Ramos (cell line): ENCODE data around the gene STAB1.

Experiments used
- in situ Hi-C: fragments of 300-500 bp; cut with MboI; formaldehyde crosslinking; loops from one replicate; pipeline ENCODE4 v1.14.3; 2022; ENCODE audit warnings: low sequenced_read_pairs; ENCODE audit not compliant: unreplicated experiment

Gene STAB1

GRCh38 chr3:52484680-52485461, 10.3 kb upstream of the STAB1 start:
- in situ Hi-C loops = no loop called here

DNA sequence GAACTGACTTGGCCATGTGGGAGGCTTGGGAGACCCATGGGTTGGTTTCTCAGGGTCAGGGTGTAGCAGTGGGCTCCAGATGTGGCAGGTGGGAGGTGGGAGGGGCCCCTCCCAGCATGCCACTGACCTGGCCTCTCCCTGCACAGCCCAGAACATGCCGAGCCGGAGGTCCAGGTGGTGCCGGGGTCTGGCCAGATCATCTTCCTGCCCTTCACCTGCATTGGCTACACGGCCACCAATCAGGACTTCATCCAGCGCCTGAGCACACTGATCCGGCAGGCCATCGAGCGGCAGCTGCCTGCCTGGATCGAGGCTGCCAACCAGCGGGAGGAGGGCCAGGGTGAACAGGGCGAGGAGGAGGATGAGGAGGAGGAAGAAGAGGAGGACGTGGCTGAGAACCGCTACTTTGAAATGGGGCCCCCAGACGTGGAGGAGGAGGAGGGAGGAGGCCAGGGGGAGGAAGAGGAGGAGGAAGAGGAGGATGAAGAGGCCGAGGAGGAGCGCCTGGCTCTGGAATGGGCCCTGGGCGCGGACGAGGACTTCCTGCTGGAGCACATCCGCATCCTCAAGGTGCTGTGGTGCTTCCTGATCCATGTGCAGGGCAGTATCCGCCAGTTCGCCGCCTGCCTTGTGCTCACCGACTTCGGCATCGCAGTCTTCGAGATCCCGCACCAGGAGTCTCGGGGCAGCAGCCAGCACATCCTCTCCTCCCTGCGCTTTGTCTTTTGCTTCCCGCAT, 7.9 kb upstream of the STAB1 start:
- in situ Hi-C loops = no loop called here

DNA sequence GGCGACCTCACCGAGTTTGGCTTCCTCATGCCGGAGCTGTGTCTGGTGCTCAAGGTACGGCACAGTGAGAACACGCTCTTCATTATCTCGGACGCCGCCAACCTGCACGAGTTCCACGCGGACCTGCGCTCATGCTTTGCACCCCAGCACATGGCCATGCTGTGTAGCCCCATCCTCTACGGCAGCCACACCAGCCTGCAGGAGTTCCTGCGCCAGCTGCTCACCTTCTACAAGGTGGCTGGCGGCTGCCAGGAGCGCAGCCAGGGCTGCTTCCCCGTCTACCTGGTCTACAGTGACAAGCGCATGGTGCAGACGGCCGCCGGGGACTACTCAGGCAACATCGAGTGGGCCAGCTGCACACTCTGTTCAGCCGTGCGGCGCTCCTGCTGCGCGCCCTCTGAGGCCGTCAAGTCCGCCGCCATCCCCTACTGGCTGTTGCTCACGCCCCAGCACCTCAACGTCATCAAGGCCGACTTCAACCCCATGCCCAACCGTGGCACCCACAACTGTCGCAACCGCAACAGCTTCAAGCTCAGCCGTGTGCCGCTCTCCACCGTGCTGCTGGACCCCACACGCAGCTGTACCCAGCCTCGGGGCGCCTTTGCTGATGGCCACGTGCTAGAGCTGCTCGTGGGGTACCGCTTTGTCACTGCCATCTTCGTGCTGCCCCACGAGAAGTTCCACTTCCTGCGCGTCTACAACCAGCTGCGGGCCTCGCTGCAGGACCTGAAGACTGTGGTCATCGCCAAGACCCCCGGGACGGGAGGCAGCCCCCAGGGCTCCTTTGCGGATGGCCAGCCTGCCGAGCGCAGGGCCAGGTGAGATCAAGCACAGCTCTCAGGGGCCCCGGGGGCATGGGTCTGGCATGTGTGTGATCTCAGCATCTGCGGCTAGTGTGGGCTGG, 7.1 kb upstream of the STAB1 start:
- in situ Hi-C loops = no loop called here

GRCh38 chr3:52488746-52489145, 6.4 kb upstream of the STAB1 start:
- in situ Hi-C loops = no loop called here

DNA sequence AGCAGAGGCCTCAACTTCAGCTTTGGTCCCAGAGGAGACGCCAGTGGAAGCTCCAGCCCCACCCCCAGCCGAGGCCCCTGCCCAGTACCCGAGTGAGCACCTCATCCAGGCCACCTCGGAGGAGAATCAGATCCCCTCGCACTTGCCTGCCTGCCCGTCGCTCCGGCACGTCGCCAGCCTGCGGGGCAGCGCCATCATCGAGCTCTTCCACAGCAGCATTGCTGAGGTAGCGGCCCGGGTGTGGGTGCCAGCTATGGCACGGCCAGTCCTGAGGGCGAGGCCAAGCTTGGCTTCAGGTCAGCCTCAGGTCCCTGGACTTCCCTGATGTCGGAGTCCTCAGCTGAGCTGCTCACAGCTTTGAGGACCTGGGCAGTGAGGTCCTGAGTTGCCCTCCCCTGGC, 5.7 kb upstream of the STAB1 start:
- in situ Hi-C loops = no loop called here

GRCh38 chr3:52490035-52490938, 4.9 kb upstream of the STAB1 start:
- in situ Hi-C loops = no loop called here

DNA sequence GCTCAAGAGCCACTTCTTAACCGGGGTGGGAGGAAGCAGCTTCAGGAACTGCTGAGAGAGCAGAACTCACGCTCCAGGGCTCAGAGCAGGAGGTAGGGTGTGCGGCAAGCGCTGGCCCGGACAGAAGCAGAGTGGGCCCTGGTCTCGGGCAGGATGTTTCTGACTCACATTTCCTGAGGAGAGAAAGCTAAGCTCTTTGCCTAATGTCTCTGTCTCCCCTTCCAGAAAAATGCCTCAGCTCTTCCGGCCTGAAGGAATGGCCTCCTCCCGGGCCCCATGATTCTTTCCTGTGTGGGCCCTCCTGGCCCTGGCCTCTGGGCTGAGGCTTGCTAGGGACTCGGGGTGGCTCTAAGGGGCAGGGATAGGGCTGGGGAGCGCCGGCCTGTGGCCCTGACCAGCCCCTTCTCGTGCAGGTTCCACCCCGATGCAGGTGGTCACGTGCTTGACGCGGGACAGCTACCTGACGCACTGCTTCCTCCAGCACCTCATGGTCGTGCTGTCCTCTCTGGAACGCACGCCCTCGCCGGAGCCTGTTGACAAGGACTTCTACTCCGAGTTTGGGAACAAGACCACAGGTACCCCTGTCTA, 4.1 kb upstream of the STAB1 start:
- in situ Hi-C loops = no loop called here

DNA sequence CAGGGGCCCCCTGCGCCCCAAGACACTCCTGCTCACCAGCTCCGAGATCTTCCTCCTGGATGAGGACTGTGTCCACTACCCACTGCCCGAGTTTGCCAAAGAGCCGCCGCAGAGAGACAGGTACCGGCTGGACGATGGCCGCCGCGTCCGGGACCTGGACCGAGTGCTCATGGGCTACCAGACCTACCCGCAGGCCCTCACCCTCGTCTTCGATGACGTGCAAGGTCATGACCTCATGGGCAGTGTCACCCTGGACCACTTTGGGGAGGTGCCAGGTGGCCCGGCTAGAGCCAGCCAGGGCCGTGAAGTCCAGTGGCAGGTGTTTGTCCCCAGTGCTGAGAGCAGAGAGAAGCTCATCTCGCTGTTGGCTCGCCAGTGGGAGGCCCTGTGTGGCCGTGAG, 3.1 kb upstream of the STAB1 start:
- in situ Hi-C loops = no loop called here

DNA sequence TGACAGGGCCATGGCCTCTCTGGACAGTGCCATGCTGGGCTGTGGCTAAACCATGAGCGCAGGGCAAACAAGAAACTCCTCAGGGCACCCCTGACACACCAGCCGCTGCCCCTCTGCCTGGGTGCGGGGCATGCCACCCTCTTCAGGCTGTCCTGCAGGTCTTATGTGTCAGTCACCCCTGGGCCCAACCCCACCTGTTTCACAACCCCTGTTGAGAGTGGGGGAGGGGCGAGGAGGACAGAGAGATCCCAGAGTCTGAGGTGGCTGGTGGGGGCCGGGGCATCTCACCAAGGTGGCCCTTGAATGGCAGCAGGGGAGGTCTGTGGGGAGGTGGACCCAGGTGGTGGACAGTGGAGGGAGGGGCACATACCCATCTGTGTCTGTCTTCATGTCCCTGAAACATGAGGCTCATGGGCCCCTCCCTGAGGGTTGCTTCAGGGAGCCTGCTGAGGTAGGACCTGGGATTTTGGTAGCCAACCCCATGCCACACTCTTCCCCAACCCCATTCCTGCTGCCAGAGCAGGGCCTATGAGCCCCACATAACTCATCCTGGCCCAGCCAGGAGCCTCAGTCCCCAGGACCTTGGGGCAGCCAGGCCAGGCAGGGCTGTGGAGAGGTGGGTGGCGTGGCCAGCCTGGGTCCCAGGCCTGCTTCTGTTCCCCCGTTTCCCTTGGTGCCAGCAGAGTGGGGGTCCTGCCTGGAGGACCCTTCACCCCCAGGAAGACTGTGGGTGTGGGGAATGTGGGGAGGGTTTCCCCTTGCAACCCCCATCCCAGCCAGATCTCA, 1.7 kb upstream of the STAB1 start:
- in situ Hi-C loops = no loop called here

DNA sequence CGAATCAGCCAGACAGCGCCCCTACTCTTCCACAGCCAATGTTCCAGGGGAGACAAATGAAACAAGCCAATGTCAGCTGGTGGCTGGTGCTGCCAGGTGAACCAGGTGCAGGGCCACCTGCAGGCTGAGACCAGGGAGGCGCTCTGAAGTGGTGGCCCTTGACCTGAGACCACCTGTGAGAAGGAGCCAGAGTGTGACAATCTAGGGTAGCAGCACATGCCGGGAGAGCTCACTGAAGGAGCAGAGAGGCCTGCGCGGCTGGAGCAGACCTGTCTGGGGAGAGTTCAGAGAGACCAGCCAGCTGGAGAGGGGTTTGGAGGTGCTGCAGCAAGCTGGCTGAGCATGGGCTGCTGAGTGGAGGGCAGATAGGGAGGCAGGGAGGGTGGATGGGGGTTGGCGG, 693 bp upstream of the STAB1 start:
- in situ Hi-C loops = no loop called here

DNA sequence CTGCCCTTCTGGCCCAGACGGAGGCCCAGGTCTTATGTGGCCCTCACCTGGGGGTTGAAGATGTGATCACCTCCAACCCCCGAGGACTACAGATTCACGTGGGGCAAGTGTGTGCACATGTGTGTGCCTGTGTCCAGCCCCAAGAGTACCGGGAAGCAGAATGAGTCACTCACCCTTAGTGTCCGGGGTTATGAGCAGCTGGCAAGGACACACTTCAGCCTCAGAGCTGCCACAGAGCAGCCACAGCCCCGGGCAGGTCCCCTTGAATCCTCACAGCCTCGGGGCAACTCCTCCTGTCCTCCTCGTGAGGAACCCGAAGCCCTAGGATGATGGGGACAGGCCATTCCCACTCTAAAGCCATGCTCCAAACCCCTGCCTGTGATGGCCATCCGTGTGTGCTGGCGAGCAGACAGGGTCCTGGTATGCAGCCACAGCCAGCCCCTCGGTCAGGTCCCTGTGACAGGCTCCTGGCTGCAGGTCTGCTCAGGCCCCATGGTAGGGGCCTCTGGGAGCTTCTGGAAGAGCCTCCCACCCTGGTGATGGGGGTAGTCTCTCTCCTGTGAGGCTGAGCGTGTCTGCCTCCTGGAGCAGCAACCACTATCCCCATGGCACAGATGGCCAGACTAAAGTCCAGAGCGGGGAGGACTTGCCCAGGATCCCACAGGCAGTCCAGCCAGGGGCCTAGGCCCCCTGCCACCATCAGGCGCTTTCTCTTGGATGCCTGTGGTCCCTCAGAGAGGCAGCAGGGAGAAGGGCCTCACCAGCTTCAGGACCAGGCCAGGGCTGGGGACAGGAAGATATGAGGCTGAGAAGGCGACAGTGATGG, 852 bp downstream of the STAB1 start:
- in situ Hi-C loops = no loop called here

- in situ Hi-C loops = no loop called here
These were observed 3.3 kb downstream of the STAB1 start for GRCh38 chr3:52498137-52499054.

DNA sequence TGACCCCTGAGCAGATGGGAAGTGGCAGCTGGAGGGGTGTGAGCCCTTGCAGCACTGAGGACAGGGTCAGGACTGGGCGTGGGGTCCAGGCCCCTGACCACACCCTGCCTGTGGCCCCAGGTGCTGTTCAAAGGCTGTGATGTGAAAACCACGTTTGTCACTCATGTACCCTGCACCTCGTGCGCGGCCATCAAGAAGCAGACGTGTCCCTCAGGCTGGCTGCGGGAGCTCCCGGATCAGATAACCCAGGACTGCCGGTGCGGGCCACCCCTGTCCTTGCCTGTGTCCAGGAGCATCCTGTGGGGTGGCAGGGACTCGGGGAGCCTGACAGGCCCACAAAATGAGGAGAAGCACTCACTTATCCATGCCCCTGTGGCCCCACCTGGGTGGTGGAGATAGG, 5.9 kb downstream of the STAB1 start:
- in situ Hi-C loops = no loop called here

DNA sequence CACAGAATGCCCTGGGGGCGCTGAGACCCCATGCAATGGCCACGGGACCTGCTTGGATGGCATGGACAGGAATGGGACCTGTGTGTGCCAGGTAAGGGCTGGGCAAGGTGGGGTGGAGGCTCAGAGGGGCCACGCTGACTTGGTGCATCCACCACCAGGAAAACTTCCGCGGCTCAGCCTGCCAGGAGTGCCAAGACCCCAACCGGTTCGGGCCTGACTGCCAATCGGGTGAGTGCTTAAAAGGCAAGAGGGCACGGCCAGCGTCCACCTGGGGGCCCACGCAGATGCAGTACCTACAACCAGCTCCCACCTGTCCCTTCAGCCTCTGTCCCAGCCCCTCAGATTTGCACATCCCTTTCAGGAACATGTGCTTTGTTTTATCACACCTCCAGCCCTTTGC, 6.9 kb downstream of the STAB1 start:
- in situ Hi-C loops = no loop called here

DNA sequence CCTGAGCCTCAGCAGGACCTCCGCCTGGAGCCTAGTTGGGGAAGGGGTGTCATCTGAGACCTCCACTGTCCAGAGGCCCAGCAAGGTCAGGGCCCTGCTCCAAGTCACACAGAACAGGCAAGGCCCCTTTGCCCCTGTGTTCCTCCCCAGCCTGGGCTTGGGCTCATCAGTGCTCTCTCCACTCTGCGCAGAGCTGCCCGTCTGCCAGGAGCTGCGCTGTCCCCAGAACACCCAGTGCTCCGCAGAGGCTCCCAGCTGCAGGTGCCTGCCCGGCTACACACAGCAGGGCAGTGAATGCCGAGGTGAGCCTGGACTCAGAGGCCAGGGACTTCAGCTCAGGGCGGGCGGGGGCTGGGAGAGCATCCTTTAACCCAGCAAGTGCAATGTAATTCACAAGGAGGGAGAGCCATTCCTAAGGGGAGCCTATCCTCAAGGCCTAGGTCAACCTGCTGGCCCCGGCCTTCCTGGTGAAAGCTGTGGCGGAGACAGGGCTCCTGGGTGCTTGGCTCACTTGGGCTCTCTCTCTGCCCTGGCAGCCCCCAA, 7.7 kb downstream of the STAB1 start:
- in situ Hi-C loops = no loop called here

- in situ Hi-C loops = no loop called here
These were observed 8.8 kb downstream of the STAB1 start for GRCh38 chr3:52503788-52504424.
